ENCODE data around the gene SPTLC2. TPM values are rescaled to one million over a fixed set of nuclear protein-coding genes. Genes with fewer than 3 reads are reported as not detected.

Gene SPTLC2
- total RNA-seq, 1 experiment from 2014 or later, result 45.9 TPM

Other genes starting within 250 kb of the SPTLC2 start
- gene TMED8, start 239.5 kb downstream of the SPTLC2 start, total RNA-seq (2022), result 9.4 and 10.4 TPM in 2 replicates
- gene SAMD15, start 239.3 kb downstream of the SPTLC2 start, total RNA-seq (2022), result 0.52 and 1.1 TPM in 2 replicates
- 1.2 and 1.6 TPM in 2 replicates for gene NOXRED1, start 193.1 kb downstream of the SPTLC2 start, total RNA-seq (2022)
- gene VIPAS39, start 159.0 kb downstream of the SPTLC2 start, total RNA-seq (2022), result 19.3 and 19.4 TPM in 2 replicates
- gene AHSA1, start 158.5 kb downstream of the SPTLC2 start, total RNA-seq (2022), result 287 and 313 TPM in 2 replicates
- gene ISM2, start 117.8 kb downstream of the SPTLC2 start, total RNA-seq (2022), result not detected in 2 replicates
- 12.8 and 16.7 TPM in 2 replicates for gene ALKBH1, start 91.4 kb upstream of the SPTLC2 start, total RNA-seq (2022)
- 137 and 166 TPM in 2 replicates for gene SLIRP, start 91.5 kb upstream of the SPTLC2 start, total RNA-seq (2022)
- 97.8 and 102 TPM in 2 replicates for gene SNW1, start 144.5 kb upstream of the SPTLC2 start, total RNA-seq (2022)
- gene ADCK1, start 183.5 kb upstream of the SPTLC2 start, total RNA-seq (2022), result 9.1 and 10.0 TPM in 2 replicates